GM23248 (cell line): ENCODE measurements around the gene DNAJC12.

ENCODE experiments used
- EZH2 ChIP-seq: fragments of 200-600 bp; sonication (generic); IDR thresholded peaks from 2 replicates; pipeline ENCODE4 v1.6.1; 2018; ENCODE audit warnings: antibody characterized with exemption, mild to moderate bottlenecking; ENCODE audit not compliant: insufficient read depth, poor library complexity, severe bottlenecking
- EZH2phosphoT487 ChIP-seq: fragments of 200-600 bp; sonication (generic); IDR thresholded peaks from 2 replicates; pipeline ENCODE4 v1.6.1; 2018; ENCODE audit warnings: antibody characterized with exemption, moderate library complexity, mild to moderate bottlenecking, low read depth; ENCODE audit not compliant: insufficient read depth

DNA sequence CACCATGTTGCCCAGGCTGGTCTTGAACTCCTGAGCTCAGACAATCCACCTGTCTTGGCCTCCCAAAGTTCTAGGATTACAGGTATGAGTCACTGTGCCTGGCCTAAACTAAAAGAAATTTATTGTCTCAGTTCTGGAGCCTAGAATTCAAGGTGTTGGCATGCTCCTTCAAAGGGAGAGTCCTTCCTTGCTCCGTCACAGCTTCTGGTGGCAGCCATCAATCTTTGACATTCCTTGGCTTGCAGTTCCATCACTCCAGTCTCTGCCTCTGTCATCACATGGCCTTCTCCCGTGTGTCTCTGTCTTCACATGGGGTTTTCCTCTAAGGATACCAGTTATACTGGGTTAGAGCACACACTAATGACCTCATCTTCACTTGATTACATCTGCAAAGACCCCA, 55.5 kb downstream of the DNAJC12 start:
- TF ChIP-seq EZH2 (no peak), EZH2phosphoT487 (no peak)
